Ovary (tissue), 9 donors: ENCODE results near the gene SLC51B. TPM values are rescaled to one million over a fixed set of nuclear protein-coding genes. Genes with fewer than 3 reads are reported as not detected.
A peak's percentile ranks its signal among the peaks of the same experiment; 100 is the strongest.

Source experiments
- DNase-seq, 5 donors: peaks; one replicate each; pipeline ENCODE4 v3.0.0-alpha.2; 2019 to 2020
- H3K27ac ChIP-seq, 2 donors: fragments of 200-600 bp; one replicate each; pipeline versions ENCODE4 v1.5.1 to v1.8.0; 2019 to 2022
- H3K27me3 ChIP-seq: fragments of 200-600 bp; one replicate; pipeline ENCODE4 v1.8.0; 2022
- H3K36me3 ChIP-seq: fragments of 200-600 bp; sonication (generic); one replicate; pipeline ENCODE4 v1.5.1; 2019
- H3K4me1 ChIP-seq: one replicate; pipeline ENCODE4 v1.8.1; 2013; ENCODE audit warnings: mild to moderate bottlenecking, moderate library complexity; ENCODE audit not compliant: insufficient read depth
- H3K4me3 ChIP-seq: fragments of 200-600 bp; sonication (generic); one replicate; pipeline ENCODE4 v1.5.1; 2017
- H3K9me3 ChIP-seq, 2 donors: fragments of 200-600 bp in 1 of 2; sonication (generic) in 1 of 2; one replicate each; pipeline versions ENCODE4 v1.5.1 to v1.8.1; 2013 to 2019; ENCODE audit warnings: mild to moderate bottlenecking in 1 of 2, moderate library complexity in 1 of 2
- EP300 ChIP-seq: sonication (generic); formaldehyde crosslinking; IDR thresholded peaks from one replicate; pipeline ENCODE4 v1.6.1; 2017; ENCODE audit warnings: antibody characterized with exemption
- POLR2A ChIP-seq: fragments of 450-650 bp; IDR thresholded peaks from one replicate; pipeline ENCODE4 v1.6.1; 2017; ENCODE audit warnings: antibody characterized with exemption, mild to moderate bottlenecking, moderate library complexity
- WGBS, 3 donors: extraction: QIAGEN DNeasy Blood & Tissue Kit in 1 of 3; methylation state at CpG; one replicate each; pipeline versions ENCODE4 v1.1.5 to v1.1.7; 2013 to 2017; 5-methylcytosine and 5-hydroxymethylcytosine counted together
- intact Hi-C, 4 donors: fragments of 100-400 bp; cut with DNase I; formaldehyde crosslinking; loops; one replicate each; pipeline versions ENCODE4 v1.11.0 to v1.15.1; 2022 to 2023
- polyA plus RNA-seq, 2 donors: library from polyadenylated mRNA; stranded (reverse); fragments of 200-250 nt in 1 of 2; fragments of 350-450 nt in 1 of 2; fragmentation: Illumina TruSeq in 1 of 2; extraction: RNeasy Lipid Tissue Mini Kit (QIAGEN cat#74804) in 1 of 2; gene quantifications; one replicate each; pipeline ENCODE4 v1.2.3, GENCODE V29; 2013 to 2014
- total RNA-seq, 7 donors: library from RNA; depleted of rRNA in 2 of 7; stranded (reverse); fragments of >200 nt in 2 of 7; fragmentation: NEBNext Ultra II Directional in 3 of 7; extraction: Animal tissue kit (Norgen Biotek cat#: 25700) in 3 of 7; gene quantifications; one replicate each; pipeline versions ENCODE4 v1.1.0 to v1.2.4, GENCODE V29; 2016 to 2023
- TF ChIP-seq, protein P1 (sequence below), 3 donors: fragments of 450-650 bp in 2 of 3; fragments of 200-600 bp in 1 of 3; IDR thresholded peaks; one replicate each; pipeline versions ENCODE4 v1.5.1 to v1.8.0; 2016 to 2022; ENCODE audit warnings: antibody characterized with exemption in 3 of 3, mild to moderate bottlenecking in 1 of 3
- donor health status: DM: no; HTN: no; CAD: no; lungs with moderate emphysema.
- donor health status: DM: no; HTN: no; CAD: no.
- donor health status: Bipolar disorder and iron deficiency.
- donor health status: DM: yes; HTN: yes; CAD: no.
- donor health status: DM: no; HTN: no; CAD: no.
- donor health status: DM: yes; HTN: yes; CAD: no.

The SLC51B gene
- total and polyA plus RNA-seq, 9 donors: 0.22 to 0.31 (median 0.27) TPM; not detected in 6

DNA sequence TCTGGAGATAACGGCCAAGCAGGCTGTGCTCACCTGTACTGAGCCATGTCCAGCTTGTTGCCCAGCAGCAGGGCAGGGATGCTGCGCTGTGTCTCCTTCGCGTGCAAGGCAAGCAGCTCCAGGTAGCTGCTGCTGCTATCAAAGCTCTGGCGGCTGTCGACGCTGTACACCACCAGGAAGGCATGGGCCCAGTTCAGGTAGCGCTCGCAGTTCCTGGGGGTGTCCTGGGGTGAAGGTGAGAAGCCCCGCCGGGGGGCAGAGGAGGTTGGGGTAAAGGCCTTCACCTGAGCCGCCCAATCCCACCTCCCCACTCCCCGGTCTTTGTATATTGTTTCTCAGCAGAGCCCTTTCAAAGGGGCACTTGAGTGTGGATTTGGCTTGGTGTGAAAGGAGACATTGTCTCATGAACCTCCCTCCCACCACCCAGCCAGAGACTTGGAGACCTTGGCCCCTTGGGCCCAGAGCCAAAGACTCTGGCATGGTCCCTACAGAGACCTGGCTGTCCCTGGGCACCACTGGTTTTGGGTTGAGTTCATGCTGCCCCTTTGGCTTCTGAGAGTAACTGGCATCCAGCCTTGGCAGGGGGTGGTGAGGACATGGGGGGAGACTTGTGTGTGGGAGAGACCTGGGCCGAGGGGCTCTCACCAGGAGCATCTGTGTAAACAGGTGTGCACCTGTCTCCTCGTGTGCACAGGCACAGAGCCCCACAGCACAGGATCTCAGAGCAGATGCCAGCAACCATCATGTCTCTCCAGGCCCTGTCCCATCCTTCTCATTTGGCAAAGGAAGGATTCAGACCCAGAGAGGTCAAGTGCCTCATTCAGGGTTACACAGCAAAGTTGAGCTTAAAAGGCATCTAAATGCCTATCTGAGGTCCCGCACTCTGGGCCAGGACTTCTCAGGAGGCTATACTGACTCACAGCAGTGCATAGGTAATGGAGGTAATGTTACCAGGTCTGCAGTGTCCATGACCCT lies 13.5 kb downstream of the SLC51B start:
- Histone ChIP-seq H3K27me3 (no peaks in the 10 kb centered on the region), H3K36me3 (no peaks in the 10 kb centered on the region), H3K4me3 (no peak overlapping the region), H3K9me3 (no peaks in the 10 kb centered on the region), H3K27ac (no peak overlapping the region), H3K4me1 (no peaks in the 10 kb centered on the region)
- intact Hi-C loops: loop anchor here in 1 of 4 donors (10.0 kb wide), 1 partner anchor 216 kb away; no protein-coding TSS in a partner anchor
- WGBS, 3 donors: 80 to 86% (median 85%) methylated on average over 16 of the region's 16 CpGs
- TF ChIP-seq POLR2A: no peak
- no peak for TF ChIP-seq EP300
- TF ChIP-seq, protein P1, sequence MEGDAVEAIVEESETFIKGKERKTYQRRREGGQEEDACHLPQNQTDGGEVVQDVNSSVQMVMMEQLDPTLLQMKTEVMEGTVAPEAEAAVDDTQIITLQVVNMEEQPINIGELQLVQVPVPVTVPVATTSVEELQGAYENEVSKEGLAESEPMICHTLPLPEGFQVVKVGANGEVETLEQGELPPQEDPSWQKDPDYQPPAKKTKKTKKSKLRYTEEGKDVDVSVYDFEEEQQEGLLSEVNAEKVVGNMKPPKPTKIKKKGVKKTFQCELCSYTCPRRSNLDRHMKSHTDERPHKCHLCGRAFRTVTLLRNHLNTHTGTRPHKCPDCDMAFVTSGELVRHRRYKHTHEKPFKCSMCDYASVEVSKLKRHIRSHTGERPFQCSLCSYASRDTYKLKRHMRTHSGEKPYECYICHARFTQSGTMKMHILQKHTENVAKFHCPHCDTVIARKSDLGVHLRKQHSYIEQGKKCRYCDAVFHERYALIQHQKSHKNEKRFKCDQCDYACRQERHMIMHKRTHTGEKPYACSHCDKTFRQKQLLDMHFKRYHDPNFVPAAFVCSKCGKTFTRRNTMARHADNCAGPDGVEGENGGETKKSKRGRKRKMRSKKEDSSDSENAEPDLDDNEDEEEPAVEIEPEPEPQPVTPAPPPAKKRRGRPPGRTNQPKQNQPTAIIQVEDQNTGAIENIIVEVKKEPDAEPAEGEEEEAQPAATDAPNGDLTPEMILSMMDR (IDR thresholded peaks at IDR 0.05): no peak
- DNase-seq: peak in 1 of 5 donors; percentile 21

DNA sequence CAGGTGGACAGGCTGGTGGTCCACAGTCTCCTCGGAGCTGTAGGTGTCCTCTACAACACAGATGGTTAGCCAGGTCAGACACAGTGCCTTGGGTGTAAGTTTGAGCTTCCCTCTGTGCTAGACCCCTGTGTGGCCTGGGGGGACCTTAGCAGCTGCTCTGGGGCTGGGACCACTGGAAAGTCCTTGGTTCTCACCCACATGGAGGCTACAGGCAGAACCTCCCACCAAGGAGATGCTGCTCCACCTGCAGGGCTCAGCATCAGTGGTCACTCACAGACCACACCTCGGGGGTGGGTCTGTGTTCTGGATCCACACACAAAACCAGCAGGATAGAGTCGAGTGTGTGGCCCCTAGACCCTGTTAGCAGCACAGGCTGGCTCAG lies 14.2 kb downstream of the SLC51B start:
- TF ChIP-seq EP300: no peak
- TF ChIP-seq, protein P1 (IDR thresholded peaks at IDR 0.05): no peak
- H3K36me3 ChIP-seq: no peaks in the 10 kb centered on the region
- H3K27ac ChIP-seq: no peak overlapping the region
- peak in 1 of 5 donors; percentile 6 for DNase-seq
- no peaks in the 10 kb centered on the region for H3K4me1 ChIP-seq
- no peaks in the 10 kb centered on the region for H3K9me3 ChIP-seq
- WGBS, 3 donors: 82 to 94% (median 86%) methylated on average over 3 of the region's 3 CpGs
- H3K27me3 ChIP-seq: no peaks in the 10 kb centered on the region
- no peak overlapping the region for H3K4me3 ChIP-seq
- intact Hi-C loops: loop anchor here in 1 of 4 donors (10.0 kb wide), 1 partner anchor 215 kb away; no protein-coding TSS in a partner anchor

DNA sequence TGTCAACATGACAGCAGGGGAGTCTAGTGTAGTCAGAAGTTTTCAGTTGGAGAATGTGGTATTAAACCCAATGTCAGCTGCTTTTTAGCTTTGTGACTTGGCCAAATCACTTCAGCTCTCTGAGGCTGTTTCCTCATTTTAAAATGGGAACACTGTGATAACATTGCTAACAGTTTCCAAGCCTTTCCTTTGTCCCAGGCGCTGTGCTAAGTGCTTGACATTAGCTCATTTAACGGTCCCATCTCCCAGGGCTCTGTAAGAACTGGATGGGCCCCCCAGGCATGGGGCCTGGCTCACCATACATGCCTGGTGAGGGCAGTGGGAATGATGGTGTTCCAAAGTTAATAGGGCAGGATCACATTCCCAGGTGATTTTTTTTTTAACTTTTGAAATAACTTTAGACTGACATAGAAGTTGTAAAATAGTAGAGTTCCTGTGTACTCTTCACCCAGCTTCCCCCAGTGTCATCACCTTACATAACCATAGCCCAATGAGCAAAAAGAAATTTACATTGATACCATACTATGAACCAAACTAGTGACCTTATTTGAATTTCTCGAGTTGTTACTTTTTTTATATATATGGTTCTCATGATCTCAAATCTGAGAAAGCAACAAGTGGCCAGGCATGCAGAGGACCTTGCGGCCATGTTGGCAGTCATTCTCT lies 14.9 kb downstream of the SLC51B start:
- no peaks in the 10 kb centered on the region for H3K27me3 ChIP-seq
- no peak overlapping the region for H3K4me3 ChIP-seq
- no peak overlapping the region for H3K27ac ChIP-seq
- no peaks in the 10 kb centered on the region for H3K9me3 ChIP-seq
- DNase-seq: peak in 1 of 5 donors; percentile 0
- H3K36me3 ChIP-seq: no peaks in the 10 kb centered on the region
- WGBS, 3 donors: 83 to 94% (median 93%) methylated on average over 4 of the region's 4 CpGs
- intact Hi-C loops: loop anchor here in 1 of 4 donors (10.0 kb wide), 1 partner anchor 215 kb away; no protein-coding TSS in a partner anchor
- no peaks in the 10 kb centered on the region for H3K4me1 ChIP-seq
- TF ChIP-seq POLR2A (no peak), EP300 (no peak)
- TF ChIP-seq, protein P1 (IDR thresholded peaks at IDR 0.05): no peak

DNA sequence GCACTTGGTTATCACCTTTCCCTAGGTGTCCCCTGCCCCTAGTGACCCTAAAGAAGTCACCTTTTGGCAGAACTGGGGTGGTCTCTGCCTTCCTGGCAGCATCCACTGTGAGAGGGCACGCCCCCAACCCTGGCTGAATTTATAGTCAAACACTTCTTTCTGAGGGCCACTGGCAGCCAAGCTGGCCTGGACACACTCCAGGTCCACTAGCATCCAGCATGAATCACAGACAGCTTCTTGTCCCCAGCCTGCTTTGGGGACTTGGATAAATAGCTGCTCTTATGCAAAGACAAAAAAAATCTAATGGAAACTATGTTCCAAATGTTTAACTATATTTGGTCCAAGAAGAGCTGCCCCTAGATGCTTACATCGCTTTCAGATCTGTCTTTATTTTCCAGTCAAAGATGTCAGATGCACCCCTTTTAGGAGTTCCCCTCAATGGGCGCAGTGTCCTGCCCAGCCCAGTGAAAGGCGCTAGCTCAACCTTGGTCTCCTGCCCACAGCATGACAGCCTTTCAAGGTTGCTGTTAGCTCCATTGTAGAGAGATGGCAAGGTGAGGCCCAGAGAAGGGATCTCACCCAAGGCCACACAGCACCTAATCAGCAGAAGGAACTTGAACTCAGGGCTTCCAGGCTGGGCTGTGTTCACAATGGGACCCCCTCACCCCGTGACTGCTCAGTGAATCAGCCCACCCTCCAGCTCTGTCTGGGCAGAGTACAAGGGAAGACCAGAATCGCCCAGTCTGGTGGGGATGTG lies 15.6 kb downstream of the SLC51B start:
- Histone ChIP-seq H3K4me1 (no peaks in the 10 kb centered on the region), H3K36me3 (no peaks in the 10 kb centered on the region), H3K4me3 (no peak overlapping the region), H3K27ac (peak overlapping the region in 1 of 2 donors; percentile 6), H3K27me3 (no peaks in the 10 kb centered on the region), H3K9me3 (no peaks in the 10 kb centered on the region)
- WGBS, 3 donors: 88 to 92% (median 88%) methylated on average over 6 of the region's 6 CpGs
- TF ChIP-seq, protein P1 (IDR thresholded peaks at IDR 0.05): no peak
- no peak for TF ChIP-seq EP300
- TF ChIP-seq POLR2A: no peak
- intact Hi-C loops: no loop called here
- DNase-seq: peak in 1 of 5 donors; percentile 17
